GM21723 (cell line): Measurements from ENCODE around the gene EFNA4.

Experiments
- ATAC-seq: cut with Tn5 transposase; IDR thresholded peaks from one replicate; pipeline ENCODE4 v1.9.1; 2021; ENCODE audit warnings: mild to moderate bottlenecking, moderate library complexity; ENCODE audit not compliant: unreplicated experiment

The EFNA4 gene

GRCh38 chr1:155072531-155073289 is 9.2 kb downstream of the EFNA4 start:
- no peak for ATAC-seq

- no peak for ATAC-seq
These were observed 10.1 kb downstream of the EFNA4 start for GRCh38 chr1:155073377-155074242.

GRCh38 chr1:155075535-155075934 is 12.0 kb downstream of the EFNA4 start:
- ATAC-seq: no peak

GRCh38 chr1:155076371-155076770 is 12.8 kb downstream of the EFNA4 start:
- no peak for ATAC-seq

GRCh38 chr1:155077346-155077745 is 13.8 kb downstream of the EFNA4 start:
- no peak for ATAC-seq

GRCh38 chr1:155077758-155078445 is 14.4 kb downstream of the EFNA4 start:
- no peak for ATAC-seq

GRCh38 chr1:155078469-155079209 is 15.1 kb downstream of the EFNA4 start, which contains the start of gene EFNA3:
Gene EFNA3, plus strand, starts transcription at chr1:155078837. Its CDS starts 105 bp downstream, at chr1:155078942.
- no peak for ATAC-seq

- ATAC-seq: no peak
These were observed 15.6 kb downstream of the EFNA4 start for GRCh38 chr1:155079210-155079486.

GRCh38 chr1:155079487-155080311 is 16.2 kb downstream of the EFNA4 start:
- no peak for ATAC-seq

- no peak for ATAC-seq
These were observed 17.0 kb downstream of the EFNA4 start for GRCh38 chr1:155080312-155081228.

GRCh38 chr1:155081472-155082300 is 18.1 kb downstream of the EFNA4 start:
- ATAC-seq: no peak

- no peak for ATAC-seq
These were observed 18.9 kb downstream of the EFNA4 start for GRCh38 chr1:155082301-155083051.

- no peak for ATAC-seq
These were observed 19.6 kb downstream of the EFNA4 start for GRCh38 chr1:155083052-155083541.

- peak; percentile 10 for ATAC-seq
These were observed 20.6 kb downstream of the EFNA4 start for GRCh38 chr1:155083865-155084721.

GRCh38 chr1:155084722-155085503 is 21.4 kb downstream of the EFNA4 start:
- peak; percentile 76 for ATAC-seq
